ENCODE results near the gene PSMB7.

DNA sequence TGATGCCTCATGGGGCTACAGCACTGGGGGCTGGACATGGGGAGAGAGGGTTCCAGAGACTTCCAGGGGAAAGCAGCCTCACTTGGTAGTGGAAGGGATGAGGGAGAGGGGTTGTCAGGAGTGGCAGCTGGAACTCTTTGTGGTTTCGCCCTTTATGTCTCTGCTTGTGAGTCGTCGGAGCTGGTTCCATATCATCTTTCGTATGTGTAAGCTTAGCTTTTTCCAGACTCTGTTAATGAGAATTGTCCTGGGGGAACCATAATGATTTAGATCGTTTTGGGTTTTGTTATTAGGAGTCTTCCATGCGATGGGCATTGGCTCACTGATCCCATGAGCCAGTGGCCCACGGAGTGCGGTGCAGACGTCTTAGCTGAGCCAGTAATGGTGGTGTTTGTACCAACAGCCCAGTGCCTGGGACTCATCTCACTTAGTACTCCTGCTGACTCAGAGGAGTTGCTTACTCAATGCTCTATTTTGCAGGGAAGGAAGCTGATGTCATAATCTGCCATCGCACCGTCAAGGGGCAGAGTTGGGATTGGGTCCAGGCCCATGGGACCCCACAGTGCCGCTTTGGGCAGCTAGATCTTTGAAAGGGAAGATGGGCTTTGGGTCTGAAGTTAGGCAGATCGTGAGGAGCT, 109.0 kb downstream of the PSMB7 start:
- TF ChIP-seq, protein P1, sequence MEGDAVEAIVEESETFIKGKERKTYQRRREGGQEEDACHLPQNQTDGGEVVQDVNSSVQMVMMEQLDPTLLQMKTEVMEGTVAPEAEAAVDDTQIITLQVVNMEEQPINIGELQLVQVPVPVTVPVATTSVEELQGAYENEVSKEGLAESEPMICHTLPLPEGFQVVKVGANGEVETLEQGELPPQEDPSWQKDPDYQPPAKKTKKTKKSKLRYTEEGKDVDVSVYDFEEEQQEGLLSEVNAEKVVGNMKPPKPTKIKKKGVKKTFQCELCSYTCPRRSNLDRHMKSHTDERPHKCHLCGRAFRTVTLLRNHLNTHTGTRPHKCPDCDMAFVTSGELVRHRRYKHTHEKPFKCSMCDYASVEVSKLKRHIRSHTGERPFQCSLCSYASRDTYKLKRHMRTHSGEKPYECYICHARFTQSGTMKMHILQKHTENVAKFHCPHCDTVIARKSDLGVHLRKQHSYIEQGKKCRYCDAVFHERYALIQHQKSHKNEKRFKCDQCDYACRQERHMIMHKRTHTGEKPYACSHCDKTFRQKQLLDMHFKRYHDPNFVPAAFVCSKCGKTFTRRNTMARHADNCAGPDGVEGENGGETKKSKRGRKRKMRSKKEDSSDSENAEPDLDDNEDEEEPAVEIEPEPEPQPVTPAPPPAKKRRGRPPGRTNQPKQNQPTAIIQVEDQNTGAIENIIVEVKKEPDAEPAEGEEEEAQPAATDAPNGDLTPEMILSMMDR (conservative IDR thresholded peaks at IDR 0.05 in 1 of 2, IDR thresholded peaks at IDR 0.05 in 1 of 2; ENCODE audit: low read depth in 1 of 2, low read length in 2 of 2): no peak
- no peak for TF ChIP-seq EZH2 (IDR thresholded peaks at IDR 0.05; ENCODE audit: low read length, missing control alignments)
